GM19438 (cell line): ENCODE measurements around the gene E2F2.

Experiments
- ATAC-seq: cut with Tn5 transposase; IDR thresholded peaks from one replicate; pipeline ENCODE4 v1.9.1; 2021; ENCODE audit warnings: low read depth; ENCODE audit not compliant: unreplicated experiment

The E2F2 gene

DNA sequence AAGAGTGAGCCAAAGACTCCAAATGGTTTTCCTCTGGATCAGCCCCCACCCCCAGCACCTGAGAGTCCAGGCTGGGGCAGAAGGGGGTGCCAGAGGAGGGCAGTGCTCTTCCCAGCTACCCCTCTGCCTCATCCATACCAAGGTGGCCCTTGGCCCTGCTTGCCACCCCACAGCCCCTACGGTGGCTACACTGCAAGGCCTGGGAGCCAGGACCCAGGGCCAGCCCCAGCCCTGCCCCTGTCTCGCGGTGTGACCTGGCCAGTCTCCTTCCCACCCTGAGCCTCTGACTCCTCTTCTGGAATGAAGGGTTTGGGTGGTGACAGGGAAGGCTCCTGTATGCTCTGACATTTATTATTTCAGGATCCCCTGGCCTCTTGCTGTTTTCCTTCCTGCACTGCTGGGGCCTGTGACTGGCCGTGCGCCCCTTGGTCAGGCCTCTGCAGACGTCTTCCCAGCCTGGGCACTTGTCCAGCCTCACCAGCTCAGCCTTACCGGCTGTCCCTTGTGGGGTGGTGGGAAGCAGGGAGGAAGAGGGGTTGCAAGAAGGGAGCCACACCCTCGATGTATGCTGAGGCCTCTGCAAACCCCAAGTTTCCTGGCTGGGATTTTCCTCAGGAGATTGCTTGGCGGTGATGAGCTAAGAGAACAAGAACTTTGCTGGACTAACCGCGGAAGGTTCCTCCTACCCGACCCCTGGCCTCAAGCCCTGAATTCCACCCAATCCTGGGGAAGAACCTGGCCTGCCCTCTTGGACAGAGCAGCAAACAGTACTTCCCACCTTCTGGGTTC lies 60.6 kb downstream of the E2F2 start:
- no peak for ATAC-seq

DNA sequence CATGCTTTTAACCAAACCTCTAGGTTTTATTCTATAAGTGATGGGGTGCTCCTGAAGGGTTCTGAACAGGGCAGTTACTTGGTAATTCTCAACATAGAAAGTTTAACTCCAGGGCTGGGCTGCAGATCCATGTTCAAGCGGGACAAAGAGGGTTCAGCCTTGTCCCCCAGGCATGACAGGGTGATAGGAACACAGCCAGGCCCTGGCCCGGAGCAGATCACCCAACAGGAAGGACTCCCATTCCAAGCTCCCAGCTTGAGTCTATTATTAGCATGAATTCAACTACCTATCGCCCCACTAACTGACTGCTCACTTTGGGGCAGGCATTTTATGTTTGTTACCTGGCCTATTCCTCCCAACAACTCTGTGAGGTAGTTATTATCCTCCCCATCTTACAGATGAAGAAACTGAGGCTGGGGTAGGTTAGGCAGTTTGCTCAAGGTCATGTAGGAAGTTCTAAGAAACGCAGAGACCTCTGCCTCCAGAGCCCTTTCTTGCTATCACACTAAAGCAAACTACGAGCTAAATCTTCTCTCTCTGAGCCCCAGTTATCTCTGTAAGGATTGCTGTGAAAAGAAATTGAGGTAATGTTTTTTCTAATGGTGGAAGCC lies 61.6 kb downstream of the E2F2 start:
- no peak for ATAC-seq

DNA sequence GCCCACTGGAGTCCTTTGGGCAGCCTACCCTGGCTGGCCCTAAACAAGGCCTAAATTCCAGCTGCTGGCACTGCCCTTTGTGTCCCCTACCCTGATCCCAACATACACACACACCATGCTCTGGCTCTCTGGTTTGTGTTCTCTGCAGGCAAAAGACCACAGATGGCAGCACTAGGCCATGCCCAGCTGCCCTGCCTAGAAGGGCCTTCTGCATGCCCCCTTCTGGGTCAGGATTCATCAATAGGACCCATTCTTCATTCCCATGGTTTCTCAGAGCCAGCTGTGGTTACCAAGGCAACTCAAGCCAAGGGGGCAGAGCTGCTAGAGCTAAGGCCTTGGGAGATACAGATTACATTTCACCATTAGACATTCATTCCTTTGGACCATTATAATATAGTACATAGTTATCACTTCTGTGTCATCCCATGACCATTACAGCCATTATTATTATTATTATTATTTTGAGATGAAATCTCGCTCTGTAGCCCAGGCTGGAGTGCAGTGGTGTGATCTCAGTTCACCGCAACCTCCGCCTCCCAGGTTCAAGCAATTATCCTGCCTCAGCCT lies 64.5 kb downstream of the E2F2 start:
- ATAC-seq, result no peak

DNA sequence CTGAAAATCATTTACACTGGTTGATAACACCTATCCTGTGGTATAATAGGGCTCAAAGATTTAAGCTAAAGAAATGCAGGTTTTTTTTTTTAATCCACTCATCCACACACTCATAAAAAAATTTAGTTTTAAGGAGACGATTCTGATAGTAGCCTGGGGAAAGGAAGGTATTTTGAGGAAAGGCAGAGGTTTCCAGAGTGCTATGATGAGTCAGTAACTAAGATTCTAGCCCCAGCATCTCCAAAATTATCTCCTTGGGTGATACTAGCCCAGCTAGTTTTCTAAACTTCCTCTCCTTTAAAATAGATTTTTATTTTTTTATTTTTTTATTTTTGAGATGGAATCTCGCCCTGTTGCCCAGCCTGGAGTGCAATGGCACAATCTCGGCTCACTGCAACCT lies 67.7 kb downstream of the E2F2 start:
- ATAC-seq, result no peak

DNA sequence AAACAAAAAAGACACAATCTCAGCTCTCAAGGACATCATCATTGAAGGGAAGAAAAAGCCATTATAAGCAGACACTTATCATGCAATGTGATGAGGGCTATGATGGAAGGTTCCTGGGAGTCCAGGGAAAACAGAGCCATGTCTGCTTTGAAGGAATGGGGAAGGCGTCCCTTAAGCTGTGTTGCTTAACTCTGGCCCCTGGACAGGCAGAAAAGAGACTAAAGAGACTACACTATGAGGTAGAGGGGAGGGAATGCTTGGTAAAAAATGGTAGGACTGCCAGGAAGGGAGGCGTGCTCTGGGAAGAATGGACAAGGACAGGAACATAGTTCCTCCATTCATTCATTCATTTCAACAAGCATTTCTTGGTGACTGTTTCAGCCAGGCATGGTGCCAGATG lies 68.3 kb downstream of the E2F2 start:
- ATAC-seq, result no peak

DNA sequence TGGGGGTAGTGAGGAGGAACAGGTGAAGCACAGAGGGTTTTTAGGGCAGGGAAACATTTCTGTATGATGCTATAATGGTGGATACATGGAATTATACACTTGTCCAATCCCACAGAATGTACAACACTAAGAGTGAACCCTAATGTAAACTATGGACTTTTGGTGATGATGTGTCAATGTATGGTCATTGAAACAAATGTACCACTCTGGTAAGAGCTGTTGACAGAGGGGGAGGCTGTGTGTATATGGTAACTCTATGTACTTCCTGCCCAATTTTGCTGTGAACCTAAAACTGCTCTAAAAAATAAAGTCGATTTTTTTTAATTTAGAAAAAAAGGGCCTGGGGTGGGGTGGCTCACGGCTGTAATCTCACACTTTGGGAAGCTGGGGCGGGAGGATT lies 70.0 kb downstream of the E2F2 start:
- no peak for ATAC-seq

DNA sequence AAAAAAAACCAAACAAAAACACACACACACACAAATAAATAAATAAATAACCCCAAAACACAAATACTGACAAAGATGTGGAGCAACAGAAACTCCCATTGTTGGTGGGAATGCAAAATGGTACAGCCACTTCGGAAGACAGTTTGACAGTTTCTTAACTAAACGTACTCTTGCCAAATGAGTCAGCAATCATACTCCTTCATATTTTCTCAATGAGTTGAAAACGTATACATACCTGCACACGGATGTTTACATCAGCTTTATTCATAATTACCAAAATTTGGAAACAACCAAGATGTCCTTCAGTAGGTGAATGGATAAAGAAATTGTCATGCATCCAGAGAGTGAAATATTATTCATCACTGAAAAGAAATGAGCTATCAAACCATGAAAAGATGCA lies 70.5 kb downstream of the E2F2 start:
- ATAC-seq, result no peak

DNA sequence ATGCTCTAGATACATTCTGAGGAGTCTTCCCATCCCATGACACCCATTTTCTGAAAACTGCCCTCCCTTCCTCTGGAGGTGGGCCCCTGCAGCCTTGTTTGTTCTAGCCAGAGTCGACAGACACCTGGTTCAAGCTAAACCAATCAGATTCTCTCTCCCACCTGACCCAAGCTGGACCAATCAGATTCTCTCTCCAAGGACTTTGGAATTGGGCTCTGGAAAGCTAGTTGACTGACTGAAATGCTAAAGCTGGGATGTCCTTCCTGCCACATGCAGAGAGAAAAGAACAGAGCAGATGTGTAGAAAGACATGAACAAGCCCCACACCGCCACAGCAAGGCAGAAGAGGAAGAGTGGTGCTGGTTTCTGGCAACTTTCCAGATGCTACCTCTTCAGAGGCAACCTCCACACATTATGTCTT lies 71.7 kb downstream of the E2F2 start:
- no peak for ATAC-seq
